ENCODE data around the gene TBX1.

The TBX1 gene

DNA sequence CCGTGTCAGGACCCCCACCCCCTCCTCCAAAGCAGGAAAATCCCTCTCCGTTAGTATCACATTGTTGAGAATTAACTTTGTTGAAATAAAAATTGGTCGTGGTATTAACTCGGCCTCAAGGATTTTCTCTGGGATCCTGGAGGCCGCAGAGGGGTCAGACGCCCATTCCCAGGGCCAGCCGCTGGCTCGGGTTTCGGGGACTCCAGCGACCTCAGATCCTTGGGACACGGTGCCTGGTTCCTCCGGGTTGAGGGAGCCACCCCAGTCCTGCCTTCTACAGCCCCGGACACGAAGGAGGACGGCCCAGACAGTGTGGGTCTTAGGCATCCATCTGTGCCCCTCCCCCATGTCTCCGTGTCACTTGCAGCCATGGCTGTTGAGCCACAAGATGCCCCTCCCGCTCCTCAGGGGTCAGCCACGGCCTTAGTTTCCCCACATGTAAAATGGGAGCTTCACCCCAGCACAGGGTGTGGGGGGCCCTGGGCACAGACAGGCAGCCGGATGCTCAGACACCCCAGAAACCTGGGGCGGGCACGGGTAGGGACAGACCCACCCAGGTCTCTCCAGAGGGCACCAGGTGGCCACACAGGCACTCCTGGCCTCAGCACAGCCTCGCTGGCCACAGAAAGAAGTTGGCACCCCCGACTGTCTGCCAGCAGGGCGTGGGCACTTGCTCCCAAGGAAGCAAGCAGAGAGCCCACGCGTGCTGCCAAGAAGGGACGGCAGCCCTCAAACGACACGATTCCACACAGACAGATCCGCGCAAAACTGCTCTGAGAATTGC lies 21.7 kb upstream of the TBX1 start:
- DNase-seq (ENCODE audit: low read depth in 2 of 2) = no peak

DNA sequence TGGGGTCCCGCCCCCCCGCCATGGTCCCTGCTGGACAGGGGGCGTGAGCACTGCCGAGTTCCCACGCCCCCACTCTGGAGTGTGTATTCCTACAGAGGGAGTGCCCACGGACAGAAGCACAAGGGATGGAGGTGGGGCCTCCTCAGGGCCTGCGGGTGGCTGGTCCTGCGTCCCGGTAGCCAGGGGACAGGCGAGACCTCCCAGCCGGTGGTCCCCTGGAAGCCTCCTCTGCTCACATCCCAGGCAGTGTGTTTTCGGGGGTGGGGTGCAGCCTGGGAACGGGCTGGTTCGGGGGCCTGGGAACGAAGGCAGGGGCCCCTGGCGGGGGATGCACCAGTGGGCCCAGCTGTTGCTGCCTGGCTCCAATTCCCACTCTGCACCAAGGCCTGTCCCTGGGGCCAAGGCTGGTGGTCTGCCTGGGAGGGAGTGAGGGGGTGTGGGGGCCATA lies 21.1 kb upstream of the TBX1 start:
- DNase-seq (ENCODE audit: low read depth in 2 of 2) = no peak

DNA sequence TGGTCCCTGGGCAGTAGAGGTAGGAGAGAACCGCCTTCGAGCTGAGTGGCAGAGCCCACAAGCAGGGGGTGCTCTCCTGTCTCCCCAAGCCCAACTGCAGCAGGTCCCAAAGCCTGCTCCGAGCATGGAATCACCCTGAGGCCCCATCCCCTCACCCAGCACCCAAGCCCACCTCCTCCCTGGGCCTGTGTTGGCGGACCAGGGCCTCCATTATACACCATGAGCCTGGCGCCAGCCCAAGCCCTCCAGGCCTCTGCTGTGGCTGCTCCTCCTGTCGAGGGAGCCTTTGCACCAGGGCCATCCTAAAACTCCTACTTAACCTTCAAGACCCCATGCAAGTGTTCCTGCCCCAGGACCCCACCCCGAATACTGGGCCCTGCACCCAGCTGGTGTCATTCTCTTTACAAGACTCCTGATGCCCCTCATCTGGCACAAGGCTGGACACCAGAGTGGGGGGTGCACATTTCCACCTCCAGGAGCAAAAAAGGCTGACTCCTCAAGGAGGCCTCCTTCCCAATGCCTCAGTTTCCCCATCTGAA lies 20.6 kb upstream of the TBX1 start:
- DNase-seq (ENCODE audit: low read depth in 2 of 2) = no peak

DNA sequence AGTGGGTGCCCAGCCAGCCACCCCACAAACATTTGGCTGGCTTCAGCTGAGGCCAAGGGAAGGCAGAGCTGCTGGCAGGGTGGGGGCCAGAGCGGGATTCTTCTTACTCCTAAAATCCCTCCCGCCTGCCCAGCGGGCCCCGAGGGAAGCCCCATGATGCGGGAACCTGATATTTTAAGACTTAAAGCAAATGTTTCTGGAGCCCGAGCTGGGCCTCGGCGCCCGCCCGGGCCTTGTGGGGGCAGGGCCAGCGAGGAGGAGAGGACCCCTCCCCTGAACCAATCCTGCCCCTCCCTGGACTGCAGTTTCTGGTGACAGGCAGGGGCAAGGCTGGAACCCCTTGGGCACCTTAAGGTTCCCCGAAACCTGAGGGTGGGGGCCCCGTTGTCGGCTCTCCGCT lies 20.0 kb upstream of the TBX1 start:
- DNase-seq (ENCODE audit: low read depth in 2 of 2) = no peak

DNA sequence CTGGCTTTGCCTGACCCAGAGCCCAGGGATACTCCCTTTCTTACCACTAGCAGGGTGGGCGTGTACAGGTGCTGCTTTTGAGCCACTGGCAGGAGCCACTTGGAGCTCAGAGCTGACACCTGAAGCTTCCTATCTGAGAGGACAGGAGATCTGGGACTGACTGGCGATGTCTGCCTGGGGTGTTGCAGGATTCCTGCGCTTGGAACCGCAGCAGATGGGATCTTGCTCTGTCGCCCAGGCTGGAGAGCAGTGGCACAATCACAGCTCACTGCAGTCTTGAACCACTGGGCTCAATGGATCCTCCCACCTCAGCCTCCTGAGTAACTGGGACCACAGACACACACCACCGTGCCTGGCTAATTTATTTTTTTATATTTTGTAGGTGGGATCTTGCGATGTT lies 19.5 kb upstream of the TBX1 start:
- no peak for DNase-seq (ENCODE audit: low read depth in 2 of 2)

DNA sequence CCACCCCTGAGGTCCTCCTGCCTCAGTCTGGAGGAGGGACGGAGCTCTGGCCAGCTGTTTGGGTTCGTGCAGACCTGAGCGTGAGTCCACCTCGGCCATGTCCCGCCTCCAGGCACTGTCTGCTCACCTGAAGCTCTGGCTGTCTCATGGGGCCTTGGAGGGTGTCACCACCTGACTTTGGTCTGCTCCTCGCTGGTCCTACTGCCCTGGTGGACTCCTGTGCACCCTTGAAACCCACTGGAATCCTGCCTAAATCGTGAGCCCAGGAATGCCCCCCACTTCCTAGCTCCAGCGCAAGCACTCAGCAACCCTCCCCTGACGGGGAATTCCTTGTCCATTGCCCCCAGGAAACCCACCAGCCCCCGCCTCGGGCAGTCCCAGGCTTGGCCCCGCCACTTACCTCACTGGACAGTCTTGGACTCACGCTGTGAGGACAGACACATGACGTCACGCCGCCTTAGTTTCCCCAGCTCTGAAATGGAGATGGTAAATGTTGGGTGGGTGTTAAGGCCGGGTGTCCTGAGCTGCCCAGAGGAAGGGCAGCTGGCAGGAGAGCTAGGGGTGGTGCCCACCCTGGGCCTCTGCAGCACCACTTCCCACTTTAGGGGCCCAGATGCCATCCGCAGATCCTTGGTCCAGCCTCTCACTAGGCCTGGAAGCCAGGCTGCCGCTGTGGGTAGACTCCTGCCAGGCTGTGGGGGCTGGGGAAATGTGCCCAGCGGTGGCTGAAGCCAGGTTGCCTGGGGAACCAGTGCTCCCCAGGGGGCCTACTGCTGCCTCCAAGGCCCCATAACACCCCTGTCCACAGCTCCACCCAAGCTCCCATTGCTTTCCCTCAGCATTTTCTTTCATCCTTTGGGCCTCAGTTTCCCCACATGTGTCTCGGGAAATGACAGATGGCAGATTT lies 18.2 kb upstream of the TBX1 start:
- DNase-seq (ENCODE audit: low read depth in 2 of 2) = no peak

DNA sequence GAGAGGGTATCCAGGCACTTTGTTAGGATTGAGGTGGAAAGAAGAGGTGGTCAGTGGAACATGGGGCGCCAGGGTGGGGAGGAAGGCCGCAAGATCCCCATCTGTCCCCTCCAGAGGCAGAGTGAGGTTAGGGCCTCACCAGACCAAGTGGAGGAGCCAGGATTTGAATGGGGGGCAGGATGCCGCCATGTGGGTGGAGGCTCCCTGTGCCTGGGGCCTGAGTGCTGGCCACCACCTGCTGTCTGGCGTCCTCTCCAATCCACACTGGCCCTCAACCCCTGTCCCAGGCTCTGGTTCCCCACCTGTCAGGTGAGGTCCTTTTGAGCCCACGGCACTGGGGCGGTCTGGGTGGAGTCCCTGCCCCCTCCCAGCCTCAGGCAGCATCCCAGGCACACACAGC lies 17.5 kb upstream of the TBX1 start:
- DNase-seq (ENCODE audit: low read depth in 2 of 2) = no peak

DNA sequence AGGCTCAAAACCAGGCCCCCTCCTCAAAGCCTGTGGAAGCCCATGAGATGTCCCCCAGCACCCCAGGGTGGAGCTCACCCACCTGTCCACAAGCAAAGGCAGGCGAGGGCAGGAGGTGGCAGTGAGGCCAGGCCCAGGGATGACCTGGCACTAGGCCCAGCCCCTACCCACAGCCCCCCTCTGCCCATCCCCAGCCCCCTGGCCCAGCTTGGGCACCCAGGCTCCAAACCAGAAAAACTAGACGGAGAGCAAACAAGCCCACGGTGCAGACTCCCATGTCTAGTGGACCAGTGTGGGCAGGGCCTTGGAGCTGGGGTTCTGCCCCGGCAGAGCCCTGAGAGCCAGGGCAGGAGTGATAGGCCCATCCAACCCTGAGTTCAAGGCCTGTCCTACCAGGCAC lies 16.9 kb upstream of the TBX1 start:
- DNase-seq (ENCODE audit: low read depth in 2 of 2) = no peak

DNA sequence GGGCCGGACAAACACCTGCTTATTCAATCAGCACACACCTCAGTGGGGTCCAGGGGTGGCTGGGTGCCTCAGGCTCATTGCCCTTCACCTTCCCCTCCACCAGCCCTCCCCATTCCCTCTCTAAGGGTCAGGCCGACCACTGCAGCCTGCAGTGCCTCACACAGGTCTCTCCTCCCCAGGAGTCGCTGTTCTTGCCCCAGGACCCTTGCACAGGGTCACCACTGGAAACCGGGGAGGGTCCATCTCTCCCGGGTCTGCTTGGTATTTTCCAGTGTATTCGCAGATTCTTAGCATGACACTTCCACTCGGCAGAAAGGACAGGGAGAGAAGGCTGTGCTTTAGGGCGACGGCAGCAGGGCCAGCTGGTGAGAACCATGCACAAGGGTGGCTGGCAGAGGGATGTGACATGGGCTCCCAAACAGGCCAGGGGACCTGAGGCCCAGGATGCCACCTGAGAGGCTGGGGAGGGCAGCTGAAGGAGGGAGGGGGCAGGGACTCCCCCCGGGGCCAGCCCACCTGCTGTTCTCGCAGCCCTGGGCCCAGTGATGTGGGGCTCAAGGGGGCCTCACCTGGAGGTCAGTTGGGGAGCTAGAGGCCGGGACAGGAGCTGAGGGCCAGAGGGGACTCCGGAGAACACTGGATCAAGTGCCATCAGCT lies 16.1 kb upstream of the TBX1 start:
- DNase-seq (ENCODE audit: low read depth in 2 of 2) = no peak

DNA sequence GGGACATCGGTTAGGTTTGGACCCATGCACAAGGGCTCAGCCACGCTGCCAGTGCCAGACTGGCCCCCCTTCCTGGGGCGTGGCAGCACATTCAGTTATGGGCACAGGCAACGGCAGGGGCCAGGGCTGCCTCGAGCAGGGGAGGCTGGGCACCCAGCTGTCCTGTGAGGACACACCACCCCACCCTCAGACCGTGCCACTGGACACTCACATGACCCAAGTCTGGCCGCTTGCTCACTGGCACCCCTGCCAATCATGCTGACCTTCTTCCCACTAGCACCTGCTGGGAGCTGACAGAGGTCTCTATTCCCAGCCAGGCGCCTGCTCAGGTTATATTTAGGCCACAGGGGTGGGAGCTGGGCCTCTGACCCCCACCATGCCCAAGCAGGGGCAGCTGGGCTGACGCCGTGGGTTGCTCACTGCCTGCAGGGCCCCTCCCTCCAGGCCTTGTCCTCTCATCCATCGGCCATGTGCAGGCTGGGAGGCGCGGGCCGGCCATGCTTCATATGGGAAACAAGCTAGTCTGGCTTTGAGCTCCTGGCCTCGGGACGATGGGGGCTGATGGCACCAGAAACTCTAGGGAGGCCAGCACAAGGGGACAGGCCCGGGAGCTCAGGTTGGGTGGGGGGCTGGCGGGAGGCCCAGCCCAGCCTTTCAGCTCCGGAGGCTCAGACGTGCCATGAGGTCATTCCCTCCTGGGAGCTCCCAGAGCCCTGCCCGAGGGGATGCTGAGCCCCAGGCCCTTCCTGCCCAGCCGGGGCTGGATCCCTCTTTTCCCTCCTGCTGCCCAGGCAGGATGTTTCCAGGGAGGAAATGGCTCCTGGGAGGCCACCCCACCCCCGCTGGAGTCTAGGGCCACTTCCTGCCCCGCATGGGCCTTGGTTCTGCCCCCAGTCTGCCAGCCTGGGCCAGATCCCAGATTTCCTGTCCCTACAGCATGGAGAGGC lies 15.2 kb upstream of the TBX1 start:
- DNase-seq (ENCODE audit: low read depth in 2 of 2) = no peak

DNA sequence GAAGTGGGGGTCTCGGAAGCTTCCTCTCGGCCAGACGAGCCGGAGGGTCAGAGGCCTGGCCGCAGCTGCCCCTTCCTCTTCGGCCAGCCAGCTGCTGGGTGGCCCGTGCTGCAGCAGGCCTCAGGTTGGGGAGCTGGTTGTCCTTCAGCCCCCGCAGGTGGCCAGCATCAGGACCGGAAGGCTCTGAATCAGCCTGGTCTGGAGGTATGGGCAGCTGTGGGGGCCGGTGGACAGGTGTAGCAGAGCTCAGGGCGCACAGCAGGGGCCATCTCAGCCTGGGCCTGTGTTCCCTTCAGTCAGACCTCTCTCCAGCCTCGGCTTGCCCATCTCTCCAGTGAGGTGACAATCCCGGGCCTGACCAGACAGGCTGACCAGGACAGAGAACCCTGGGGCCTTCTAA lies 13.9 kb upstream of the TBX1 start:
- no peak for DNase-seq (ENCODE audit: low read depth in 2 of 2)

DNA sequence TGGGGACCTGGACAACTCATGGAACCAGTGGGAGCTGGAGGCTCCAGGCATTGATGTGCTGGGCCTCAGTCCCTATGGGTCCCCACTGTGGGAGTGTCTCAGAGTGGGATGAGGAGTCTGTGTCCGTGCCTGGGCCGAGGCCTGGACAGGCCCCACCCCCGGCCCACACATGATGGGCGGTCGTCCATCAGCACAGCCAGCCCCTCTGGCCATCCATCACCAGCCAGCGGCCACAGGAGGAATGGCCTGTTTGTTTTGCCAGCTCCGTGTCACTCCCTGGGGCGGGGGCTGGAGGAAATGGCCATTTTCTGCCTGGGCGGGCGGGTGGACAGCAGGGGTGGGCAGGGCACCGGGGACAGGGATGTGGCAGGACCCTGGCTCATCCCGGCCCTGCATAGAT lies 13.0 kb upstream of the TBX1 start:
- DNase-seq (ENCODE audit: low read depth in 2 of 2) = no peak

DNA sequence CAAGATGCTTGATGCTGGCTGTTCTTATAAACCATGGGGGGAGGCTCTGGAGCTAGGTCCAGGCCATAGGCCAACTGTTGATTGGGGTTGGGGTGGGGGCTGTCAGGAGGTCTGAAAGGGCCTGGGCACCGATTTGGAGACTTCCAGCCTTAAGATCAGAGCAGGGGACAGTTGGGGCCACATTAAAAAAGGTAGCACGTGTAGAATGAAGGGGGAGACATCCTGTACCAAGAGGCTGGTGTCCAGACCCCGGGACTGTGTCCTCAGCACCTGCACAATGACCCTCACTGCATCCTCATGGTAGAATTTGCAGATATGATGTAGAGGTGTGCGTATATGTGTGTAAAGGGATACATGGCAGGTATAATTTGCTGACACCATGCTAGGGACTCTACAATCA lies 12.4 kb upstream of the TBX1 start:
- DNase-seq (ENCODE audit: low read depth in 2 of 2) = no peak

DNA sequence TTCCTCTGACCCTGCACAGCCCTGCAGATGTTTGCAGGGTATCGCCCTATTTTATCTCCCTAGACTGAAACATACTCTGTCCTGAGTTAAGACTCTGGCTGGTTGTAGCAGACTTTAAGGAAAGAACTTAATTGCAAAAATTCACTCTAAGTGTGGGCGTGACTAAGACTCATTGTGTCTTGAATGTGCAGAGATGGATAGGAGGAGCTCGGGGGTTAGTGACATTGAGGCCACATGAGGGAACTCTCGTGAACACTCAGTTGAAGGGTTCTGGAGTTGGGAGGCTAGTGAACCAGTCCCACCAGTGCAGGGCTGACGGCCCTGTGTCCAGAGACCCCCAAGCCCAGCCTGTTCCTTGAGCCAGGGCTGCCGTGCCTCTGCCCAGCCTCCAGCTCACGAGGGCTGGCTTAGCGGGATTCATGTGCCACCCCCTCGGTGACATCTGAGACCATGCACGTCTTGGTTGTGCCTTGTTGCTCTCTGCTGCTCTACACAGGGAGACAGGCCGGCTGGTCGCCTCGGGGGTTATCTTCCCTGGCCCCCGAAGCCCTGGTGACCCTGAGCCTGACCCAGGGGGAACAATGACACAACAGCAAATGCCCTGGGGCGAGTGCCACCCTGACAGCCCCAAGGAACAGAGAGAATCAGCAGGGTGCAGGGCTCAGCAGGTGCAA lies 11.4 kb upstream of the TBX1 start:
- DNase-seq (ENCODE audit: low read depth in 2 of 2) = no peak

DNA sequence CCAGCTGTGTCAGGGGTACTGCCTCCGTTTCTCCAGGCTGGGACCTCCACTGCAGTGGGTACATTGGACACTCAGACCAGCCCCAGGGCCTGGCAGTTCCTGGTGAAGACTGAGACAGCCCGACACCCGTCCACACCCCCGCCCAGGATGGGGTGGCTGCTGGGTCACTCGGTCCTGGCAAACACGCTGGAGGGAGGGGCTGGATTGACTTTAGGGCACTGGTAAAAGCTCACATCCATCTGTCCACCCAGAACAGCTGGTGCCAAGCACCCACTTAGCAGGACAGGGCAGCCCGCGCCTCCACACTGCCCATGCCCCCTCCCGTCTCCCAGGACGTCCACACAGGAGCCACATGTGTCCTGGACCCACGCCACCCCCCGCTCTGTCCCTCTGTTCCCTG lies 10.7 kb upstream of the TBX1 start:
- DNase-seq (ENCODE audit: low read depth in 2 of 2) = no peak

DNA sequence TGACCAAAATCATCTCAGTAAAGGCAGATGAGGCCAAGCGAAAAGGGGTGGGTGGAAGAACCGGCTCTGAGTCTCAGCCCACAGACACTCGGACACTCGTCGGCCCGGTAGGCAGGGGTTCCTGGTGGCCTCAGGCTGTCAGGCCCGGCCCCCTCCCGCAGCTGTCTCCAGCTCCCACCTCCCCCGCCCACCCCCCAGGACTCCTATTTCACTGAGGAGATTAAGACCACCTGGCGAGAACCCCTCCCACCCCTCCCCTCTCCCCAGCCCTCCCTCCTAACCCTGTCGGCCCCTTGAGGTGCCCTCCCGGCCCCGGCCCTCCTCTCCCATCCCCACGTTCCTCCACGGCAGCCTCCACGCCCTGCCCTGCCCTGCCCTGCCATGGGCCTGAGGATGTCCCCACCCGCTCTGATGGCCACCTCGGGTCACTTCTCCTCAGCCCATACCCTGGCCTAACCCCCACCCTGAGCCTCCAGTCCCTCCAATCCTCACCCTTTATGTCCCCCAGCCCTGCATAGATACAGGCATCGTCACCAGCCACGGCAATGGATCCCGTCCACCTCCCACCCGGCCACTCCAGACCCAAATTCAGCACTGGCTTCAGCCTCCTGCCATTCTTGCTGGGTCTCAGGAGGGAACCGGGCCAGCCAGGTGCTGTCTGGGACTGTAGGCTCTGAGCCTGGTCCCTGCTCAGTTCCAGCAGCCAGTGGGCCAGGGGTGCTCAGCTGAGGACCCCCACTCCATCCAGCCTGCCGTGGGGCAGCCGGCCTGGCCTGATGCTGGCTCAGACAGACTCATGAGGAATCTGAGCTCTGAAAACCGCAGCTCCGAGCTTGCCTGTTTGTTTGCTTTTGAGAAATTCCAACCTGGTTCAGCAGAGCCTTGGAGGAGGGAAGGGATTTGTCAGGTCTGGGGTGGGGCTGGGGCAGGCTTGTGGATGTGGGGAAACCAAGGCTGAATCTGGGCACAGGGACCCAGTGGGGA lies 9.8 kb upstream of the TBX1 start:
- no peak for DNase-seq (ENCODE audit: low read depth in 2 of 2)

DNA sequence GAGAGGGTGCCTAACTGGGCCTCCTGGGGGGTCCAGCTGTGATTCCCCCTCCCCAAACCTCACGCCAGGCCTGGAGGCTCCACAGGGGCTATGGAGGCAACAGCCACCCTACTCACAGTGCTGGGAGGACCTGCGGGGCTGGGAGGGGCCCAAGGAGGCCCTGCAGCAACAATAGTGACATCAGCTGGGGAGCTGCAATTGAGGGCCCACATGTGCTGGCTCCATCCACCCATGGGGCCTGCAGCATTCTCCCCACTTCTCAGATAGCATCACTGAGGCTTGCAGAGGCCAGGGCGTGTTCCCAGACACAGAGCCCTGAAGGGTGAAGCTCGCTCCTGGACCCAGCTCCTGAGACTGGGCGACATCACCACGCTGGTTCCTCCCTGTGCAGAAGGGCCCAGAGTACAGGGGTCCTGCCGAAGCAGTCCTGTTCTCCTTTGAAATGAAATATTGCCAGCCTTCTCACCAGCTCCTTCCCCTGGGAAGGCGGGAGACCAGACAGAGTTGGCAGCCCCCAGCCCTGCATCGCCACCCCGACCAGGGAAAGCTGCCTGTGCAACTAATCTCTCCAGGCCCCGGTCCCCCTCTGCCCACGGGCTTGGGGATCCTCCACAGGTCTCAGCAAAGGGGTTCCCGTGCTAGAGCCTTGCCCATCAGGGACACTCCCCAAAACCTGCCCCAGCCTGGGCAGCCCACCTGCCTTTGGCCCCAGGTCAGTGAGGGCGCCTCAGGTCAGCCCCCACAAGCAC lies 8.9 kb upstream of the TBX1 start:
- no peak for DNase-seq (ENCODE audit: low read depth in 2 of 2)

DNA sequence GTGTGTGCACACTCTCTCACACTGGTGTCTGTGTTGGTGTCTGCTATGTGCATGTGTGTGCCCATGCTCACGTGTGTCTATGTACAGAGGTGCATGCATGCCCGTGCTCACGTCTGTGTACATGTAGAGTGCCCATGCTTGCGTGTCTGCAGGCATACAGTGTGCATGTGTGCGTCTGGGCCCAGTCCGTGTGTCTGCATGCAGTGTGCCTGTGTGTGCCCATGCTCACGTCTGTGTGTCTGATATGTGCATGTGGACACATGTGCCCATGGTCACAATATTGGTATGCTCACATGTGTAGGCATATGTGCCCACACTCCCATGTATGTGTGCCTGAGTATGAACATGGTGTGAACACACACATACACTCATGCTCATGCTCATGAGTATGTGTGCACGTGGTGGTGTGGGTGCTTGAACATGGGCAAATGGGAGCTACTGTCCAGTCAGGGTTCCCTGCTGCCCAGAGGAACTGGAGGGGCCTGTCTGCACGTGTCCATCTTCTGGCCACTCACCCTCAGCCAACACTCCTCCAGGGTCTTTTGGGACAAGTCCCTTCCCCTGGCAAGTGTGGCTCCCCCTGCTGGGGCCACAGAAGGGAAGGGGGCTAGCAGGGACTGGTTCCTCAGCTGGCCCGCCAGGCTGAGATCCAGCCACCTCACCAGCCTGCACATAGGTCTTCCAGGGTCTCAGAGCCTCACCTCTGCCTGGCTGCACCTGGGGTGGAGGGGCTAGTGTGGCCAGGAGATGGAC lies 7.3 kb upstream of the TBX1 start:
- no peak for DNase-seq (ENCODE audit: low read depth in 2 of 2)
